SW480 (cell line): ENCODE data around the gene SLC16A9.

Experiments
- DNase-seq: peaks from one replicate; pipeline ENCODE4 v3.0.0-alpha.2; 2016; ENCODE audit warnings: low spot score

SLC16A9 gene

GRCh38 chr10:59718257-59718656 lies 8.6 kb upstream of the SLC16A9 start:
- no peak for DNase-seq

- no peak for DNase-seq
These were observed 3.7 kb upstream of the SLC16A9 start for GRCh38 chr10:59713196-59713821.

- no peak for DNase-seq
These were observed 2.3 kb upstream of the SLC16A9 start for GRCh38 chr10:59711871-59712494.

DNA sequence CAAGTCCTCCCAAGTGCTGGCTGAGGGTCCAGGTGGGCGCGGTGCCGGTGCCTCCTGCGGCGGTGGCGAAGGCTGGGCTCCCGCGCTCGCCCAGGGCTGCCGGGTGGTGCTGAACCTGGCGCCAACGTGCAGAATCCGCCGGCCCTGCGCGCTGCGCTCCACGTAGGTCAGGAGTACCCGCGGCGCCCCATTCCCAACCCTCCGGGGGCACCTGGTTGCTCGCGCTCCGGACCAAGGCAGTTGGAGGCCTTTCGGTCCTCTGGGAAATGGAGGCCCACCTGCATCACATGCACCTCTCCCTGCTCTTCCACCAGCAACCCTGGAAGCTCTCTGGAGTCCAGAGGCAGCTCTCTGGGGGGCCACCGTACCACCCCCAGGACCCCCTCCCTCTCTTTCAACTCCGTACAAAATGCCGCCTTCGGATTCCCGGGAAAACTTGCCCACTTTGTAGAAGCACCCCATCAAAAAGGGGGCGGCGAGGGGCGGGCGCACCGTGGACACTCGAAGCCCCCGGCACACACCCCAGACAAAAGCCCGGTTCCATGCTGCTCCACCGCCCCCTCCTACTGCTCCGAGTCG lies 745 bp downstream of the SLC16A9 start:
- DNase-seq: peak; percentile 29

DNA sequence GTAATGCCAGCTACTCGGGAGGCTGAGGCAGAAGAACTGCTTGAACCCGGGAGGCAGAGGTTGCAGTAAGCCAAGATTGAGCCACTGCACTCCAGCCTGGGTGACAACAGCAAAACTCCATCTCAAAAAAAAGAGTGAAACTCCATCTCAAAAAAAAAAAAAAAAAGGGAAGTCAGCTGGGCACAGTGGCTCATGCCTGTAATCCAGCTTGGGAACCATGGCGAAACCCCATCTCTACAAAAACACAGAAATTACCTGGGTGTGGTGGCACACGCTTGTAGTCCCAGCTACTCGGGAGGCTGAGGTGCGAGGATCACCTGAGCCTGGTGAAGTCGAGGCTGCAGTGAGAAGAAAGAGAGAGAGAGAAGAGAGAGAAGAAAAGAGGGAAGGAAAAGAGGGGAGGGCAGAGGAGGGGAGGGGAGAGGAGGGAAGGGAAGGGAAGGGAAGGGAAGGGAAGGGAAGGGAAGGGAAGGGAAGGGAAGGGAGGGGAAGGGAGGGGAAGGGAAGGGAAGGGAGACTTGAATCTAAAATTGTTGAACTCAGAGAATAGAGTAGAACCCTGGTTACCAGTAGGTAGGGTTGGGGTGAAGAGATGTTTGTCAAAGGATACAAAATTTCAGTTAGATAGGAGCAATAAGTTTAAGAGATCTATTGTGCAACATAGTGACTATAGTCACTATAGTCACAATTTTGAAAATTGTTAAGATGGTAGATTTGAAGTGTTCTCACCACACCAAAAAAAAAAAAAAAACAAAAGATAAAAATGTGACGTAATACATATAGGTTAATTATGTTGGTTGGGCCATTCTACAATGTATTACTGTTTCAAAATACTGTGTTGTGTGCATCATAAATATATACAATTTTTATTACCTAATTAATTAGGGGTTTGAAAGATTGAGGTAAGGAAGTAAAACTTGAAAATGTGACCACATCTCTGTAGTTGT lies 2.5 kb downstream of the SLC16A9 start:
- no peak for DNase-seq

DNA sequence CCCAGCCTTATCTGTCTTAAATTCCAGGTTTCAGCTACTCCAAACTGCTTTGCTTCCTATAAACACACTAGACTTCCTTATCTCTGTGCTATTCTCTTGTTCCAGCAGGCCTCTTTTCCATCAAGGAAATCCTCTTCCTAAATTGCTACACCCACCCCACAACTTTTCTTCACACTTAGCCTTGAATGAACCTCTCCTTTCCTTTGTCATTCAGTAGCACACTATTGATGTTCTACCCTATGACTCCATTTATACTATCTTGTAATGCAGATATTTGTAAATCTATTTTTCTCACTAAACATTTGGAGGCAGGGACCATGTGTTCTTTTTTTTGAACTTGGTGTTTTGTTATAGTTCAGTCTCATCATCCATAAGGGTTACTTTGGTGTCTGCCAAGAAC lies 3.7 kb downstream of the SLC16A9 start:
- DNase-seq: no peak

DNA sequence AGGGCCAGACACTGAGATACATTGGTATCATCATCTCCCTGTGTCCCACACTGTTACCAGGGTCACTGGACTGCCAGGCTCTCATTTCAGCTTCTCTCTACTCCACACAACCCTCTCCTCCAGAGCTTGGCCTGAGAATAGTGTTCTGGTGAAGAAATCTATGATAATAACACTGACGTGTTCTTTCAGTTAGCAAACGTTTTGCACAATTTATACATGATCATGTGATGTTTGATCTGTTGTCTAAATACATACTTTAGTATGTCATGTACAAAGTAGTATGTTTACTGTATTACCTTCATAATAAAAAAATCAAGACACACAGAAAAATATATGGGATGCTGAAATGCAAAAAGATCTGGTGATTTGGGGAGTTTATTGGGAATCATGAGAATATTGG lies 5.0 kb downstream of the SLC16A9 start:
- no peak for DNase-seq

DNA sequence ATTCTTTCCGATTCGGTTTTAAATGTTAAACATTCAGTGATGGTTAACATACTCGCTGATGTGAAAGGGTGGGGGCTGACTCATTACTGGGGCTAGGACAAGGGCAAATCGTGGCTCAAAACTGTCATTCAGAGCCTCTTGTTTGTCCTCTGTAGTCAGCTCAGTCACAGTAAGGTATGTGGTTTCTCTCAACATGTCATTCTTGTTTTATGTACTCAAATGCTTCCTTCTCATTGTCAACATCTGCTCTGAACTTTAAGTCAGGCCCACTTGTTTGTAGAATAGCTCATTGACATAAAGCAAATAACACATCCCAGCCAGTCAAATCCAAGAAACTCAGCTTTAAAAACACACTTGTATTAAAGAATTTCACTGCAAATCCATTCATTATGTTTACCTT lies 7.3 kb downstream of the SLC16A9 start:
- DNase-seq: no peak

DNA sequence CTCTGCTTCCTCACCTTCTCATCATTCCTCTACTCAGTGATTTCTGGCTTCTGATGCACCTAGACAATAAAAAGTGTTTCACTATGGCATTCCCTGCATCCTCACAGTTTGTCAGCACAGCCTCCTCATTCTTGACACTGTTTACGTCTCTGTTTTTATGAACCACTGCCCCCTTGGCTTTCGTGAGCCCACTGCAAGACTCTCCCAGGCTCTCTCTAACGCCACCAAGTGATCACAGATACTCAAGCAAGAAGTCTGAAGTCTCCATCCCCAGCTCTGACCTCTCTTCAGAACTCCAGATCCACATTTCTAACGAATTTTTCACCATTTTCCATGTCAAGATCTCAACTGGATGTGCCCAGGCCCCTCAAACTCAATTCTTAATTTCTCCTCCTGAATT lies 8.9 kb downstream of the SLC16A9 start:
- no peak for DNase-seq

GRCh38 chr10:59698326-59698725 lies 11.3 kb downstream of the SLC16A9 start:
- DNase-seq: no peak

DNA sequence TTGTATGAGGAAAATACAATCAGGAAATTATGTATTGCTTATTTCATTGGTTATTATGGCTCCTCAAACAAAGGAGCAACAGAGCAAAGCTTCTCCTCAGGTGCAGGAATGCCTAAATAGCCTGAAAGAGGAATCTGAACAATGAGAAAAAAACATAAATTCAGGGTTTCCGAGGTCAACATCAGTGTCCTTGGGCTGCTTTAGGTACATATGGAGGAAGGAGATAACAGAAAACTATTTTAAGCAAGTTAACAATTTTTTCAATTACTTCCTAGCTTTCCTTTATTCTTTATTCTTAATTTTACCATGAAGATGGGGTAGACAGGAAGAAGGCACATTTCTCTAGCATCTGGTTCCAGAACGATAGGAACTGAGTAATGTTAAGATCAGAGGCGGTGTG lies 14.0 kb downstream of the SLC16A9 start:
- DNase-seq: no peak

GRCh38 chr10:59694936-59695335 lies 14.7 kb downstream of the SLC16A9 start:
- DNase-seq: no peak

- no peak for DNase-seq
These were observed 17.5 kb downstream of the SLC16A9 start for GRCh38 chr10:59692113-59692512.

GRCh38 chr10:59688921-59689351 lies 20.7 kb downstream of the SLC16A9 start:
- DNase-seq: no peak

DNA sequence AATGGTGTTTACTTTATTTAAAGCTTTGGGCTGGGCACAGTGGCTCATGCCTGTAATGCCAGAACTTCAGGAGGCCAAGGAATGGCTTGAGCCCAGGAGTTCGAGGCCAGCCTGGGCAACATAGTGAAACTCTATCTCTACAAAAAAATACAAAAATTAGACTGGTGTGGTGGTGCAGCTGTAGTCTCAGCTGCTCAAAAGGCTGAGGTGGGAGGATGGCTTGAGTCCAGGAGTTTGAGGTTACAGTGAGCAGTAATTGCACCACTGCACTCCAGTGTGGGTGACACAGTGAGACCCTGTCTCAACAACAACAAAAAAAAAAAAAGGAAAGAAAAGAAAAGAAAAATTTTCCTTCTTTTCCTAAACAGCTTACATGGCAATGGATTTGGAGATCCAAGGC lies 22.0 kb downstream of the SLC16A9 start:
- DNase-seq: no peak

- no peak for DNase-seq
These were observed 25.6 kb downstream of the SLC16A9 start for GRCh38 chr10:59684006-59684405.

- no peak for DNase-seq
These were observed 26.4 kb downstream of the SLC16A9 start for GRCh38 chr10:59682986-59683937.

DNA sequence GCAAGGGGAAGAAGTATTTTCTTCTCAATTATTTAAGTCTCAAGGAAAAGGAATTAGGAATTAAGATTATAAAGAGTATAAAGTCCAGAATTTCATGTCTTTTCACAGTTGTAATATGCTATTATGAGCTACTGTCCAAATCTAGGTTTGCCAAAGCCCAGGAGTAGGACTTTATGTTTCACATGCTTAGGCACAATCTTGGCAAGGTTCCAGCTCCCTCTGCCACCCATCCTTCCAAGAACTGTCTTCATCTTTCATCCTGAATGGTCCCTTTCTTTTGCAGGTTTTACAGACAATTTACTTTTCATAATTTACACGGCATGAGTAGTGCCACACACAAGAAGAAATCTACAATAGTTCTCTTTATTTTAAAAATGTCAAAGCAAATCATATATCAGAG lies 29.5 kb downstream of the SLC16A9 start:
- no peak for DNase-seq

GRCh38 chr10:59678884-59679301 lies 30.8 kb downstream of the SLC16A9 start:
- no peak for DNase-seq

DNA sequence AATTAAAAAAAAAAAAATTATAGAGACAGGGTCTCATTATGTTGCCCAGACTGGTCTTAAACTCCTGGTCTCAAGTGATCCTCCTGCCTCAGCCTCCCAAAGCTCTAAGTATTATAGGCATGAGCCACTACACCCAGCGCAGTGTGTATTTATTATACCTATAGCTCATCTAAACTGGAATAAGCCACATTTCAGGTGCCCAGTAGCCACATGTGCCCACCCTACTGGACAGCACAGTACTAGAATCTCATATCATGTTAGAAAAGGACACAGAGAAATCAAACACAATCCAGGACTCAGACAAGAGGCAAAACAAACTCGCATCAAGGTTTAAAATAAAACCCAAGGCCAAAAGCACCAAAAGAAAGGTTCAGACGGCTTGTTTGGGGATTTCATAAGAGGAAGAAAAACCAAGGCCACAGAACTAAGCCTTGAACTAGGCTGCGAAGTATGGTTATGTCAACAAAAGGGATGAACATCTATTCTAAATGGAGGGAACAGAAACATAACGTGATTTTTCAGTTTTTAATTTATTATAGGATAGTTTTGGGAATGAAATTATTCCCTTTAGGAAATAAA lies 32.3 kb downstream of the SLC16A9 start:
- DNase-seq: no peak

GRCh38 chr10:59675812-59676211 lies 33.8 kb downstream of the SLC16A9 start:
- DNase-seq: no peak
